ENCODE data around the gene DUS2. TPM values are rescaled to one million over a fixed set of nuclear protein-coding genes. Genes with fewer than 3 reads are reported as not detected.
"Not testable (repeated sequence)": the region's sequence is repeated elsewhere in the genome, so short reads cannot be mapped to it uniquely, and the experiment has no call there.

DUS2 gene
- total RNA-seq, 4 donors from 2014 or later, result 7.2 to 15.0 (median 8.7) TPM

GRCh38 chr16:67993207-67994039, 29.7 kb upstream of the DUS2 start:
- whole genome bisulfite sequencing, 2 donors (ENCODE audit: low coverage in 1 of 2), result 0 to 40% methylated on average over 1 to 17 of the region's 39 CpGs
- Histone ChIP-seq H3K4me3 (peak overlapping the region; percentile 4 to 40), H3K27ac (peak overlapping the region in 3 of 4 donors; percentile 53 to 78 (median 70)), H3K27me3 (no peaks in the 10 kb centered on the region), H3K9me3 (no peaks in the 10 kb centered on the region), H3K36me3 (no peaks in the 10 kb centered on the region), H3K4me1 (peaks cover 0 to 17% (median 10%) of the 10 kb centered on the region in 3 donors)
- TF ChIP-seq, protein P1, sequence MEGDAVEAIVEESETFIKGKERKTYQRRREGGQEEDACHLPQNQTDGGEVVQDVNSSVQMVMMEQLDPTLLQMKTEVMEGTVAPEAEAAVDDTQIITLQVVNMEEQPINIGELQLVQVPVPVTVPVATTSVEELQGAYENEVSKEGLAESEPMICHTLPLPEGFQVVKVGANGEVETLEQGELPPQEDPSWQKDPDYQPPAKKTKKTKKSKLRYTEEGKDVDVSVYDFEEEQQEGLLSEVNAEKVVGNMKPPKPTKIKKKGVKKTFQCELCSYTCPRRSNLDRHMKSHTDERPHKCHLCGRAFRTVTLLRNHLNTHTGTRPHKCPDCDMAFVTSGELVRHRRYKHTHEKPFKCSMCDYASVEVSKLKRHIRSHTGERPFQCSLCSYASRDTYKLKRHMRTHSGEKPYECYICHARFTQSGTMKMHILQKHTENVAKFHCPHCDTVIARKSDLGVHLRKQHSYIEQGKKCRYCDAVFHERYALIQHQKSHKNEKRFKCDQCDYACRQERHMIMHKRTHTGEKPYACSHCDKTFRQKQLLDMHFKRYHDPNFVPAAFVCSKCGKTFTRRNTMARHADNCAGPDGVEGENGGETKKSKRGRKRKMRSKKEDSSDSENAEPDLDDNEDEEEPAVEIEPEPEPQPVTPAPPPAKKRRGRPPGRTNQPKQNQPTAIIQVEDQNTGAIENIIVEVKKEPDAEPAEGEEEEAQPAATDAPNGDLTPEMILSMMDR (IDR thresholded peaks at IDR 0.05), result peak in 3 of 4 experiments; percentile 96 to 99 (median 98)
- peak in 1 of 2 donors; percentile 24 for TF ChIP-seq POLR2A (IDR thresholded peaks at IDR 0.05)
- no peak for TF ChIP-seq POLR2AphosphoS5 (IDR thresholded peaks at IDR 0.05)
- no peak for TF ChIP-seq EP300 (IDR thresholded peaks at IDR 0.05)
- peak; percentile 89 for ATAC-seq

DNA sequence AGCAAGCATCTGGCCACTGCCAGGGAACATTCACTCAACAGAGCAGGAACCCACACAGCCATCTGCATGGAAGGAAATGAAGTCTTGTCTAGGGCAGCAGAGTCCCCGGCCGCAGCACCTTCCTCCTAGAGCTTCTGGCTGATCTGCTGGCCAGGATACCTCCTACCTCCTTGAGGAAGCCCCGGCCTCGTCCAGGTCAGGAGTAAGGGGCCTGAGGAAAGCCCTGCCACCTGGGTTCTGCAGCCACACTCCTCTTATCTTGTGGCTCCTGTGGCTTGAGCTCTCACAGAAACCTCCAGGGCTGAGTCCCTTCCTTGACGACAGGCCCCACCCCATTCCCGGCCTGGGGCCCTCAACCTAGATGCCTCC, 29.1 kb upstream of the DUS2 start:
- ATAC-seq, H3K36me3 ChIP-seq, H3K4me3 ChIP-seq, H3K9me3 ChIP-seq, H3K27me3 ChIP-seq: not testable (repeated sequence)
- Histone ChIP-seq H3K27ac (peak overlapping the region in 2 of 4 donors; percentile 53 to 78), H3K4me1 (peaks cover 0 to 17% (median 10%) of the 10 kb centered on the region in 3 donors)
- WGBS, 2 donors (ENCODE audit: low coverage in 1 of 2), result 51% methylated on average over 2 of the region's 6 CpGs; no CpG with 5 or more reads in 1 of the 2 donors

DNA sequence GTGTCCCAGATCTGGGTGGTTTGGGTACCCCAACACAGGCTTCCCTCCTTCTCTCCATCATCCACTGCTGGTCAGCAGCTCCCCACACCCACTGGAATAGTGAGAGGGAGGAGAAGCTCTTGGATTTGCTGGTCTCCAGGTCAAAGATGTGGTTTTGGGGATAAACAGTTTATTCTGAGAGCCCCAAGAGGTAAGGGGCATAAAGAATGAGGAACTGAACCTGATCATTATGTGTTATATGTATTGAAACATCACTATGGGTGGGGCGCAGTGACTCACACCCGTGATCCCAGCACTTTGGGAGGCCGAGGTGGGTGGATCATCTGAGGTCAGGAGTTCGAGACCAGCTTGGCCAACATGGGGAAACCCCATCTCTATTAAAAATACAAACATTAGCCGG, 27.7 kb upstream of the DUS2 start:
- no peaks in the 10 kb centered on the region for H3K36me3 ChIP-seq
- H3K4me3 ChIP-seq, result no peak overlapping the region
- no peak overlapping the region for H3K27ac ChIP-seq

DNA sequence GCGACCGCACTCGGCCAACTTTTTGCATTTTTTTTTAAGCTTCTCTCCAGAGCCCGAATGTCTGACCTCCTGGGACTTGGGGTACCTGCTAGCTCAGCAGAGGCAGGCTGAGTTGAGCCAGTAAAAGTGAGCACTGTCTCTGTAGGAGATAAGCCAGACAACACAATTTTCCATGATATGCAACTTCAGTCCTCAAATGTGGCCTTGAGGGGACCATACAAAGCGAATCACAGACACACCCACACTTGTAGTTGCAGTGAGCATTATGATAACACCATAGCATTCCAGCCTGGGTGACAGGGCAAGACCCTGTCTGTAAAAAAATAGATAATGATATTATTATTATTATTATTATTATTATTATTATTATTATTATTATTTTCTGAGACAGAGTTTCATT, 26.4 kb upstream of the DUS2 start:
- peaks cover 0 to 25% (median 10%) of the 10 kb centered on the region in 3 donors for H3K4me1 ChIP-seq
- no peak overlapping the region for H3K27ac ChIP-seq
- H3K4me3 ChIP-seq, result no peak overlapping the region
- ATAC-seq, result no peak
- H3K9me3 ChIP-seq, result no peaks in the 10 kb centered on the region
- H3K36me3 ChIP-seq, result no peaks in the 10 kb centered on the region
- no peaks in the 10 kb centered on the region for H3K27me3 ChIP-seq
- TF ChIP-seq POLR2AphosphoS5 (IDR thresholded peaks at IDR 0.05), result no peak
- TF ChIP-seq, protein P1 (IDR thresholded peaks at IDR 0.05), result no peak
- no peak for TF ChIP-seq EP300 (IDR thresholded peaks at IDR 0.05)
- TF ChIP-seq POLR2A (IDR thresholded peaks at IDR 0.05), result no peak
- 89 to 93% methylated on average over 4 of the region's 5 CpGs for WGBS, 2 donors (ENCODE audit: low coverage in 1 of 2)

More for the DNA sequence above, 27.7 kb upstream of the DUS2 start:
- Histone ChIP-seq H3K27me3 (no peaks in the 10 kb centered on the region), H3K9me3 (no peaks in the 10 kb centered on the region), H3K4me1 (peaks cover 0 to 25% (median 10%) of the 10 kb centered on the region in 3 donors)
- no peak for ATAC-seq
- 81% methylated on average over 5 of the region's 5 CpGs; no CpG with 5 or more reads in 1 of the 2 donors for WGBS, 2 donors (ENCODE audit: low coverage in 1 of 2)
- no peak for TF ChIP-seq POLR2A (IDR thresholded peaks at IDR 0.05)
- TF ChIP-seq EP300 (IDR thresholded peaks at IDR 0.05), result no peak
- TF ChIP-seq, protein P1 (IDR thresholded peaks at IDR 0.05), result no peak
- no peak for TF ChIP-seq POLR2AphosphoS5 (IDR thresholded peaks at IDR 0.05)

DNA sequence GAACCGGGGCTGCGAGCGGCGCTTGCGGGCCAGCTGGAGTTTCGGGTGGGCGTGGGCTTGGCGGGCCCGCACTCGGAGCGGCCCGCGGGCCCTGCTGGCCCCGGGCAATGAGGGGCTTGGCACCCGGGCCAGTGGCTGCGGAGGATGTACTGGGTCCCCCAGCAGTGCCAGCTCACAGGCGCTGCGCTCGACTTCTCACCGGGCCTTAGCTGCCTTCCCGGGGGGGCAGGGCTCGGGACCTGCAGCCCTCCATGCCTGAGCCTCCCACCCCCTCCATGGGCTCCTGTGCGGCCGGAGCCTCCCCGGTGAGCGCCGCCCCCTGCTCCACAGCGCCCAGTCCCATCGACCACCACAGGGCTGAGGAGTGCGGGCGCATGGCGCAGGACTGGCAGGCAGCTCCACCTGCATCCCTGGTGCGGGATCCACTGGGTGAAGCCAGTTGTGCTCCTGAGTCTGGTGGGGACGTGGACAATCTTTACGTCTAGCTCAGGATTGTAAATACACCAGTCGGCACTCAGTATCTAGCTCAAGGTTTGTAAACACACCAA, 24.8 kb upstream of the DUS2 start:
- H3K4me1 ChIP-seq, result peaks cover 0 to 15% (median 6%) of the 10 kb centered on the region in 3 donors
- 100% methylated on average over 6 of the region's 36 CpGs; no CpG with 5 or more reads in 1 of the 2 donors for WGBS, 2 donors (ENCODE audit: low coverage in 1 of 2)
- not testable (repeated sequence) for H3K27ac ChIP-seq, H3K27me3 ChIP-seq, H3K9me3 ChIP-seq, H3K36me3 ChIP-seq, H3K4me3 ChIP-seq, ATAC-seq

Data from gastroesophageal sphincter (tissue), 4 donors.